WTC11 (cell line): ENCODE measurements around the gene SSNA1. TPM values are rescaled to one million over a fixed set of nuclear protein-coding genes. Genes with fewer than 3 reads are reported as not detected.

Experiments used
- AFF4 ChIP-seq: sonication (generic); formaldehyde crosslinking; IDR thresholded peaks from 2 replicates; pipeline ENCODE4 v1.8.1; 2023; ENCODE audit warnings: mild to moderate bottlenecking, missing genetic modification reagents, borderline replicate concordance
- ARID4B ChIP-seq: sonication (generic); formaldehyde crosslinking; IDR thresholded peaks from 2 replicates; pipeline ENCODE4 v1.8.0; 2023; ENCODE audit warnings: missing genetic modification reagents, mild to moderate bottlenecking, borderline replicate concordance
- ATF1 ChIP-seq: sonication (generic); formaldehyde crosslinking; IDR thresholded peaks from 2 replicates; pipeline ENCODE4 v1.8.1; 2023; ENCODE audit warnings: mild to moderate bottlenecking, moderate library complexity, missing genetic modification reagents
- ATF3 ChIP-seq: sonication (generic); formaldehyde crosslinking; conservative IDR thresholded peaks from 2 replicates; pipeline ENCODE4 v1.8.1; 2022; ENCODE audit warnings: mild to moderate bottlenecking, missing genetic modification reagents
- ATF6 ChIP-seq: sonication (generic); formaldehyde crosslinking; IDR thresholded peaks from 2 replicates; pipeline ENCODE4 v1.8.1; 2023; ENCODE audit warnings: mild to moderate bottlenecking, missing genetic modification reagents
- CREB1 ChIP-seq: sonication (generic); formaldehyde crosslinking; IDR thresholded peaks from 2 replicates; pipeline ENCODE4 v1.8.0; 2023; ENCODE audit warnings: mild to moderate bottlenecking, missing genetic modification reagents
- E2F4 ChIP-seq: sonication (generic); formaldehyde crosslinking; IDR thresholded peaks from 2 replicates; pipeline ENCODE4 v1.8.1; 2022; ENCODE audit warnings: low read depth, mild to moderate bottlenecking, moderate library complexity, missing genetic modification reagents, borderline replicate concordance
- FOXK1 ChIP-seq: sonication (generic); formaldehyde crosslinking; IDR thresholded peaks from 2 replicates; pipeline ENCODE4 v1.8.0; 2022; ENCODE audit warnings: mild to moderate bottlenecking, moderate library complexity, missing genetic modification reagents
- FOXP4 ChIP-seq: sonication (generic); formaldehyde crosslinking; IDR thresholded peaks from 2 replicates; pipeline ENCODE4 v1.8.0; 2022; ENCODE audit warnings: mild to moderate bottlenecking, missing genetic modification reagents
- NR1H2 ChIP-seq: sonication (generic); formaldehyde crosslinking; IDR thresholded peaks from 2 replicates; pipeline ENCODE4 v1.9.0; 2021; ENCODE audit warnings: mild to moderate bottlenecking, moderate library complexity, missing genetic modification reagents
- NR2C2 ChIP-seq: sonication (generic); formaldehyde crosslinking; IDR thresholded peaks from 2 replicates; pipeline ENCODE4 v1.8.0; 2022; ENCODE audit warnings: mild to moderate bottlenecking, missing genetic modification reagents
- NR3C1 ChIP-seq: sonication (generic); formaldehyde crosslinking; conservative IDR thresholded peaks from 2 replicates; pipeline ENCODE4 v1.8.1; 2023; ENCODE audit warnings: low read depth, mild to moderate bottlenecking, missing genetic modification reagents
- RORB ChIP-seq: fragments of 250-450 bp; sonication (Bioruptor Pico); IDR thresholded peaks from 2 replicates; pipeline ENCODE4 v1.9.0; 2021; ENCODE audit warnings: mild to moderate bottlenecking
- TEAD4 ChIP-seq: sonication (generic); formaldehyde crosslinking; IDR thresholded peaks from 2 replicates; pipeline ENCODE4 v1.8.0; 2022; ENCODE audit warnings: mild to moderate bottlenecking, missing genetic modification reagents
- USF2 ChIP-seq: sonication (generic); formaldehyde crosslinking; IDR thresholded peaks from 2 replicates; pipeline ENCODE4 v1.8.1; 2023; ENCODE audit warnings: mild to moderate bottlenecking, missing genetic modification reagents, moderate library complexity
- ZNF281 ChIP-seq: sonication (generic); formaldehyde crosslinking; IDR thresholded peaks from 2 replicates; pipeline ENCODE4 v1.8.0; 2023; ENCODE audit warnings: mild to moderate bottlenecking, missing genetic modification reagents
- ZNF396 ChIP-seq: fragments of 250-450 bp; sonication (Bioruptor Pico); IDR thresholded peaks from 2 replicates; pipeline ENCODE4 v1.8.0; 2021; ENCODE audit warnings: mild to moderate bottlenecking, moderate library complexity, borderline replicate concordance
- ZSCAN18 ChIP-seq: fragments of 250-450 bp; sonication (Bioruptor Pico); IDR thresholded peaks from 2 replicates; pipeline ENCODE4 v2.1.2; 2022; ENCODE audit warnings: mild to moderate bottlenecking, moderate library complexity
- total RNA-seq: library from RNA; stranded (reverse); gene quantifications from 3 replicates; pipeline ENCODE4 v1.2.3, GENCODE V29; 2021

The SSNA1 gene
- total RNA-seq, 1 experiment from 2014 or later = 102 TPM

- TF ChIP-seq ARID4B = peak; percentile 78; the same call in 1 of the 2 replicates
- TF ChIP-seq NR2C2 (CRISPR knock-in tag) = no peak
- TF ChIP-seq AFF4 (CRISPR knock-in tag) = no peak
- no peak for TF ChIP-seq ZSCAN18
- no peak for TF ChIP-seq CREB1 (CRISPR knock-in tag)
- TF ChIP-seq NR3C1 (CRISPR knock-in tag) = no peak
- no peak for TF ChIP-seq ATF3 (CRISPR knock-in tag)
- TF ChIP-seq E2F4 (CRISPR knock-in tag) = peak; percentile 88
- no peak for TF ChIP-seq NR1H2 (CRISPR knock-in tag)
- no peak for TF ChIP-seq ATF6 (CRISPR knock-in tag)
- no peak for TF ChIP-seq ZNF396
- peak; percentile 69; the same call in 1 of the 2 replicates for TF ChIP-seq ATF1 (CRISPR knock-in tag)
- no peak for TF ChIP-seq ZNF281 (CRISPR knock-in tag)
- no peak for TF ChIP-seq RORB (CRISPR knock-in tag)
- TF ChIP-seq TEAD4 (CRISPR knock-in tag) = no peak
- peak; percentile 76; the same call in 1 of the 2 replicates for TF ChIP-seq FOXK1
- TF ChIP-seq USF2 (CRISPR knock-in tag) = no peak; the same call in 1 of the 2 replicates
- TF ChIP-seq FOXP4 = peak; percentile 96
Measured at GRCh38 chr9:137138722-137139467, 49.6 kb upstream of the SSNA1 start, which contains the start of gene GRIN1 (continued).
